ENCODE measurements around the gene ANTXR1. TPM values are rescaled to one million over a fixed set of nuclear protein-coding genes. Genes with fewer than 3 reads are reported as not detected.

Gene ANTXR1
- total and polyA plus RNA-seq, 9 of the 15 experiments (the other 6 are each of a cell fraction or from before 2014, with no cell fraction given): 0.07 to 1.00 (median 0.54) TPM

- ChIA-PET CTCF (ENCODE audit: low intra/inter-chr PET ratio) (no interaction called here), POLR2A (no interaction called here)
- no peaks in the 10 kb centered on the region for H3K4me1 ChIP-seq (replicated peaks in 1 of 2; ENCODE audit: control insufficient read depth in 2 of 2, insufficient read depth in 2 of 2, low read length in 2 of 2)
- H3K27ac ChIP-seq (ENCODE audit: extremely low read depth, low read depth, low read length): no peak overlapping the region
- TF ChIP-seq SMARCE1 (IDR thresholded peaks at IDR 0.05) (no peak), TEAD2 (tag; IDR thresholded peaks at IDR 0.05) (no peak), ATF7 (IDR thresholded peaks at IDR 0.05) (no peak), PCBP2 (IDR thresholded peaks at IDR 0.05; ENCODE audit: low read depth, low read length, poor library complexity, severe bottlenecking) (no peak), NFRKB (IDR thresholded peaks at IDR 0.05; ENCODE audit: low read depth) (no peak)
- H3K4me3 ChIP-seq: no peak overlapping the region
- H3K36me3 ChIP-seq (ENCODE audit: control insufficient read depth, insufficient read depth, low read length): no peaks in the 10 kb centered on the region
- FAIRE-seq: no peak
- BruUV-seq (replicated peaks): no TSS peak
- peaks cover 4 to 20% of the 10 kb centered on the region in 2 experiments; a peak in 4 of 5 replicates for H3K27me3 ChIP-seq (ENCODE audit: control insufficient read depth in 2 of 2, insufficient read depth in 2 of 2, low read length in 2 of 2)
- no peaks in the 10 kb centered on the region for H3K9me3 ChIP-seq (replicated peaks; ENCODE audit: control insufficient read depth, insufficient read depth, low read depth, low read length)
- no peak for ATAC-seq
- no peaks in the 10 kb centered on the region; the same call in 1 of the 2 replicates for H4K20me1 ChIP-seq (replicated peaks; ENCODE audit: control insufficient read depth, insufficient read depth, low read length)
- intact Hi-C loops (cut with micrococcal nuclease) (no loop called here), in situ Hi-C loops (cut with MboI) (no loop called here)
- H3K9me1 ChIP-seq (ENCODE audit: control insufficient read depth, insufficient read depth, low read length): no peaks in the 10 kb centered on the region
- H3K79me2 ChIP-seq (ENCODE audit: control insufficient read depth, insufficient read depth, low read length): no peaks in the 10 kb centered on the region
- no peak overlapping the region for H2AFZ ChIP-seq (ENCODE audit: low read depth, low read length)
- no peak overlapping the region for H3K4me2 ChIP-seq (ENCODE audit: insufficient read depth, low read length)
- H3K9ac ChIP-seq (ENCODE audit: insufficient read depth in 1 of 2, low read depth in 2 of 2, low read length in 2 of 2): no peak overlapping the region
- 0% methylated on average over 9 of the region's 9 CpGs for WGBS (ENCODE audit: insufficient coverage, low coverage, missing lambda C conversion rate)
- DNase-seq (ENCODE audit: extremely low read depth in 1 of 4, low spot score in 3 of 4): no peak
Measured at GRCh38 chr2:69247583-69247982, 234.6 kb downstream of the ANTXR1 start.

GRCh38 chr2:69248232-69248631 is 235.3 kb downstream of the ANTXR1 start:
- H3K4me1 ChIP-seq (replicated peaks in 1 of 2; ENCODE audit: control insufficient read depth in 2 of 2, insufficient read depth in 2 of 2, low read length in 2 of 2): no peaks in the 10 kb centered on the region
- H3K36me3 ChIP-seq (ENCODE audit: control insufficient read depth, insufficient read depth, low read length): no peaks in the 10 kb centered on the region
- ChIA-PET POLR2A (no interaction called here), CTCF (ENCODE audit: low intra/inter-chr PET ratio) (no interaction called here)
- H3K27me3 ChIP-seq (ENCODE audit: control insufficient read depth in 2 of 2, insufficient read depth in 2 of 2, low read length in 2 of 2): peaks cover 4 to 19% of the 10 kb centered on the region in 2 experiments; a peak in 4 of 5 replicates
- H3K4me2 ChIP-seq (ENCODE audit: insufficient read depth, low read length): no peak overlapping the region
- H2AFZ ChIP-seq (ENCODE audit: low read depth, low read length): no peak overlapping the region
- no TSS peak for BruUV-seq (replicated peaks)
- H3K9me3 ChIP-seq (replicated peaks; ENCODE audit: control insufficient read depth, insufficient read depth, low read depth, low read length): no peaks in the 10 kb centered on the region
- no peak for DNase-seq (ENCODE audit: extremely low read depth in 1 of 4, low spot score in 3 of 4)
- H3K9me1 ChIP-seq (ENCODE audit: control insufficient read depth, insufficient read depth, low read length): no peaks in the 10 kb centered on the region
- in situ Hi-C loops (cut with MboI): no loop called here
- H3K79me2 ChIP-seq (ENCODE audit: control insufficient read depth, insufficient read depth, low read length): no peaks in the 10 kb centered on the region
- WGBS (ENCODE audit: insufficient coverage, low coverage, missing lambda C conversion rate): 1% methylated on average over 4 of the region's 4 CpGs
- H3K4me3 ChIP-seq: no peak overlapping the region
- FAIRE-seq: no peak
- no peak for ATAC-seq
- no peaks in the 10 kb centered on the region; the same call in 1 of the 2 replicates for H4K20me1 ChIP-seq (replicated peaks; ENCODE audit: control insufficient read depth, insufficient read depth, low read length)
- TF ChIP-seq PURB (CRISPR knock-in tag; IDR thresholded peaks at IDR 0.05; ENCODE audit: low read depth) (no peak), HNRNPUL1 (IDR thresholded peaks at IDR 0.05; ENCODE audit: low read length) (no peak), KLF13 (tag; IDR thresholded peaks at IDR 0.05; ENCODE audit: borderline replicate concordance, low read depth) (no peak), FUS (optimal IDR thresholded peaks at IDR 0.05; ENCODE audit: low read depth, low read length) (no peak), SLC30A9 (CRISPR knock-in tag; IDR thresholded peaks at IDR 0.05) (no peak), POU5F1 (IDR thresholded peaks at IDR 0.05; ENCODE audit: borderline replicate concordance, low read depth, low read length, partially characterized antibody) (no peak)
- H3K27ac ChIP-seq (ENCODE audit: extremely low read depth, low read depth, low read length): no peak overlapping the region
- intact Hi-C loops (cut with micrococcal nuclease): no loop called here
- no peak overlapping the region for H3K9ac ChIP-seq (ENCODE audit: insufficient read depth in 1 of 2, low read depth in 2 of 2, low read length in 2 of 2)
